Effector memory CD4-positive, alpha-beta T cell (primary cell): ENCODE measurements around the gene FPR2.

Experiments
- DNase-seq, 3 donors: peaks; one replicate each; pipeline ENCODE4 v3.0.0-alpha.2; 2020
- H3K27ac ChIP-seq: 2 replicates; pipeline ENCODE4 v1.7.0; 2013; ENCODE audit warnings: mild to moderate bottlenecking, low read length, moderate library complexity; ENCODE audit not compliant: insufficient read depth, poor library complexity, severe bottlenecking
- H3K27me3 ChIP-seq: replicated peaks from 2 replicates; pipeline ENCODE4 v1.7.0; 2013; ENCODE audit warnings: mild to moderate bottlenecking, low read length; ENCODE audit not compliant: insufficient read depth, control insufficient read depth, poor library complexity, severe bottlenecking
- H3K36me3 ChIP-seq: 2 replicates; pipeline ENCODE4 v1.7.0; 2013; ENCODE audit warnings: mild to moderate bottlenecking, low read length, moderate library complexity; ENCODE audit not compliant: control insufficient read depth, insufficient read depth
- H3K4me1 ChIP-seq: 2 replicates; pipeline ENCODE4 v1.7.0; 2013; ENCODE audit warnings: low read length, mild to moderate bottlenecking; ENCODE audit not compliant: control insufficient read depth, insufficient read depth, poor library complexity, severe bottlenecking
- H3K4me3 ChIP-seq: 2 replicates; pipeline ENCODE4 v1.7.0; 2013; ENCODE audit warnings: low read length, low read depth, mild to moderate bottlenecking; ENCODE audit not compliant: insufficient read depth, poor library complexity, severe bottlenecking
- H3K9me3 ChIP-seq: 2 replicates; pipeline ENCODE4 v1.7.0; 2013; ENCODE audit warnings: mild to moderate bottlenecking, low read length, moderate library complexity; ENCODE audit not compliant: control insufficient read depth

FPR2 gene

DNA sequence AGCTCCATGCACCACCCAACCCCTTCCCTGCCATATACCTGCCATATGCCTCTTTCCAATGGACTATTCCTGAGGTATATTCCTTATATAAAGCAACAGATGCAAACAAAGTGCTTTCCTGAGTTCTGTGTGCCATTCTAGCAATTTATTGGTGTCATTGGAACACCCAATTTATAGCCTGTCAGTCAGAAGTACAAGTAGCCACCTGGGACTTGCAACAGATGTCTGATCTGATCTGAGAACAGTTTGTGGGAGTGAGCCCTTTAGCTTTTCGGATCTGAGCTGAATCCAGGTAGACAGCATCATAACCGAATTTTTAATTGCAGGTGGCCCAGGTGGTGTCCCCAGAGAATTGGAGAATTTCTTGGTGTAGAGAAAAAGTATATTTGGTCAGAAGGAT, 33.0 kb downstream of the FPR2 start:
- Histone ChIP-seq H3K36me3 (no peaks in the 10 kb centered on the region), H3K4me1 (no peaks in the 10 kb centered on the region), H3K27ac (no peak overlapping the region), H3K9me3 (no peaks in the 10 kb centered on the region), H3K4me3 (no peak overlapping the region), H3K27me3 (no peaks in the 10 kb centered on the region)
- no peak for DNase-seq

DNA sequence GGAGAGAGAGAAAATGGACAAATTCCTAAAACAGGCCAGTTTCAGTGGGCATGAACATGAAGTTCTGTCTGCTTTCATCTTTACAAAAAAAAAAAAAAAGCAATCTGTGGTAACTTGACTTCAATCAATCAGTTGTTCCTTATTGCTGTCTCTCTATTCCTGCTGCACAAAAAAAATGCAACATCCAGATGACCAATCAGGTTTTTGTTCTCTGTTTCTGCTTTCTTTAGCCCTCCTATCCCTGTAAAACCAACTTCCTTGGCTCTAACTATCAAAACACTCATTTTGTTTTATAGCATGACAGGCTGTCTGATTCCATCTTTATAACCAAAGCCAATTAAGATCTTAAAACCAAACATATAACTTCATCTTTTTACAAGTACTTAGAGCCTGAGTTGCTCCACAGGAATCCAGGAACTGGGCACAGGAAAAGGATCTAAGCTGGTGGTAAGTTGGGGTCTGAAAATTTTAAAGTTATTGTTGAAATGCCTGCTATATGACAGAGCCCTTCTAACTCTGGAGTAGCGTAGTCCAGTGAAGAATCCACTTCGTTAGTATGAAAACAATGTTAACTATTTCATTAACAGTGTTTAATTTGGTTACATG, 34.0 kb downstream of the FPR2 start, which contains the start of gene FPR3:
Gene FPR3, plus strand, starts transcription at position 273 of the 606 bp plus-strand sequence. CDS start 28,592 bp downstream, outside the sequence.
- H3K27ac ChIP-seq, result no peak within 1 kb of the TSS
- H3K27me3 ChIP-seq, result no peaks in the 10 kb centered on the region
- no peak for DNase-seq
- no peaks in the 10 kb centered on the region for H3K36me3 ChIP-seq
- H3K4me1 ChIP-seq, result no peaks in the 10 kb centered on the region
- H3K9me3 ChIP-seq, result no peaks in the 10 kb centered on the region
- no peak within 1 kb of the TSS for H3K4me3 ChIP-seq

DNA sequence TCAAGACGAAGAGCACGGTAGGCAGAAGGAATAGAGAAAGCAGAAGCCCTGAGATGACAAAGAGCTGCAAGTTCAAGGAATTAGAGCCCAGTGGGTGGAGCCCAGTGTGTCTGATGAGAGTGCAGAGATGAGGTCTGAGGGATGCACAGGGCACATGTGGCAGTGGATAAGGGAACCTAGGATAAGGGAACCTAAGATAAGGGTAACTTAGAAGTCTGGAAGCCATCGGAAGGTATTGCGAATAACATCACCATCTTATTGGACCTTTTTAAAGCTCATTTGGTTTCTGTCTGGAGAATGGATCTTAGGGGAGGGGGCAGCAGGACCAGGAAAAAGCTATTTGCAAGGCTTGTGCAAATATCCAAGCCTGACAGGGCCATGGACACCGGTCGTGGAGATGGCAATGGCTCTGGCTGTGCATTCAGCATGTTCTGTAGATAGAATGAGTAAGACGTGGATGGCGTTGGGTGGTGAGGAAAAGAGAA, 35.3 kb downstream of the FPR2 start:
- Histone ChIP-seq H3K27me3 (no peaks in the 10 kb centered on the region), H3K9me3 (no peaks in the 10 kb centered on the region), H3K4me3 (no peak overlapping the region), H3K36me3 (no peaks in the 10 kb centered on the region), H3K27ac (no peak overlapping the region), H3K4me1 (no peaks in the 10 kb centered on the region)
- no peak for DNase-seq

GRCh38 chr19:51797480-51797879, 36.5 kb downstream of the FPR2 start:
- H3K4me3 ChIP-seq, result no peak overlapping the region
- H3K36me3 ChIP-seq, result no peaks in the 10 kb centered on the region
- DNase-seq, result no peak
- H3K27me3 ChIP-seq, result no peaks in the 10 kb centered on the region
- H3K9me3 ChIP-seq, result no peaks in the 10 kb centered on the region
- H3K27ac ChIP-seq, result no peak overlapping the region
- H3K4me1 ChIP-seq, result no peaks in the 10 kb centered on the region

GRCh38 chr19:51798062-51798461, 37.1 kb downstream of the FPR2 start:
- no peaks in the 10 kb centered on the region for H3K4me1 ChIP-seq
- no peak for DNase-seq
- H3K27ac ChIP-seq, result no peak overlapping the region
- H3K9me3 ChIP-seq, result no peaks in the 10 kb centered on the region
- H3K36me3 ChIP-seq, result no peaks in the 10 kb centered on the region
- H3K4me3 ChIP-seq, result no peak overlapping the region
- no peaks in the 10 kb centered on the region for H3K27me3 ChIP-seq

- H3K9me3 ChIP-seq, result no peaks in the 10 kb centered on the region
- H3K27me3 ChIP-seq, result no peaks in the 10 kb centered on the region
- H3K4me3 ChIP-seq, result no peak overlapping the region
- no peaks in the 10 kb centered on the region for H3K36me3 ChIP-seq
- no peaks in the 10 kb centered on the region for H3K4me1 ChIP-seq
- no peak for DNase-seq
- no peak overlapping the region for H3K27ac ChIP-seq
These were observed 38.2 kb downstream of the FPR2 start for GRCh38 chr19:51799034-51799773.

DNA sequence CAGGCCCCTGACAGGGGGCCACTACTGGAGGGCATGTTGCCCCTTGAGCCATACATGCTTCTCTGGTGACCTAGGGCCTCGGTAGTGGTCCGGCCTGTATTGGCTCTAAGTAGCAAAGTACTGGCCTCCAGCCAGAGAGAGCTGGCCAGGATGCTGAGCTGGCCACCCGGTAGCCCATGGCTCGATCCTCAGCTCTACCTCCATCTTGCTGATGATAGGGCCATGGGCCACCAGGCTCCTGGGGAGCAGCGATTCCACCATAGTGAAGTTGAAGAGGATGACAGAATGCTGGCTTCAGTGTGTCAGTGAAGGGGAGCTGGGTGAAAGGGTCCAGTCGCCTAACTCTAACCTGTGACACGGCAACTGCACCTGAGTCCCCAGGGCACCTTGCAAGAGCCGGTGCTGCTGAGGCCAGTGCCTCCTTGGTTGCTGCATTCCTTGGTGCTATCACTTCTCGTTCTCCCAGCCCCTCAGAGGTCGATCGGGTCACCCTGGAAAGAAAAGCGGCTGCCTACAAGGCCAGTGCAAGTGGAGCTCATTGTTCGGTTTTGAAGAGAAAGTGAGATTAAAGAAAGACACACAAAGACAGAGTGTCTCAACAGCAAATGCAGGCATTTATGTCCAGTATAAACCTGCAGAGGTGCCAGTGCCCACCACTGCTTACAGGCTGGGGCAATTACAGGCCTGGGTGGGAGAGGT, 38.9 kb downstream of the FPR2 start:
- H3K9me3 ChIP-seq, result no peaks in the 10 kb centered on the region
- no peaks in the 10 kb centered on the region for H3K4me1 ChIP-seq
- no peak overlapping the region for H3K4me3 ChIP-seq
- DNase-seq, result no peak
- H3K27me3 ChIP-seq, result no peaks in the 10 kb centered on the region
- H3K27ac ChIP-seq, result no peak overlapping the region
- no peaks in the 10 kb centered on the region for H3K36me3 ChIP-seq

DNA sequence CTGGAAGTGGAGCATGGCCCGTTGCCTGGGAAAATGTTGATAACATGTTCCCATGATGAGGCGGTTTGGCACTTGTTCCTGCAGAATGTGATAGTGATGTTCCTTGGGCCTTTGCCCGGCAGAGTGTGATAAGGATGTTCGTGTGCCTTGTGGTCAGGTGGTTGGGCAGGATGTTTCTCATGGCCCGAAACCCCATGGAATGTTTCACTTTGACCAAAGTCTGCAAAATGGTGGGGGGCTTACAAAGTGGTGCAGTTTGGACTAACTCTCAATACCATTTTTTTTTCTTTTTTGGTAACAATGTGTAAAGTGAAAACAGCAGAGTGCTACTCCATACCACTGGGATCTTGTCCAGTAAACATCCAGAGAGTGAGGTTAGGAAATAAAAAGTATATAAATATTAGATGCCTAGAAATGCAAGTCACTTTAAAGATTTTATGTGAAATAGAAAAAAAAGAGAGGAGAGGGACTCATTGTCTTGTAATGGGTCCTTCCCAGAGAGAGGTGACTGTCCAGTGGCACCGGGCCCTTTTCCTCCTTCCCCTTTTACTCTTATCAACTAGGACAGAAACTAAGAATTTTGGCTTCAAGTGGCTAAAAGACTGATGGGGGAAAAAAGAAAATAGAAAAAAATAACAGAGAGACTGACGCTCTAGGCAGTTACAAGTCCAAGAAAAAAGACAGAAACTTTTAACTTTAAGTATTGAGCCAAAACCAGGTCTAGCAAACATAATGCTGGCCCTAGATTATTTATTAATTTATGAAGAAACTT, 39.7 kb downstream of the FPR2 start:
- DNase-seq, result no peak
- Histone ChIP-seq H3K27me3 (no peaks in the 10 kb centered on the region), H3K4me3 (no peak overlapping the region), H3K4me1 (no peaks in the 10 kb centered on the region), H3K27ac (no peak overlapping the region), H3K9me3 (no peaks in the 10 kb centered on the region), H3K36me3 (no peaks in the 10 kb centered on the region)

- Histone ChIP-seq H3K4me1 (no peaks in the 10 kb centered on the region), H3K4me3 (no peak overlapping the region), H3K36me3 (no peaks in the 10 kb centered on the region), H3K27ac (no peak overlapping the region), H3K27me3 (no peaks in the 10 kb centered on the region), H3K9me3 (no peaks in the 10 kb centered on the region)
- DNase-seq, result no peak
These were observed 41.8 kb downstream of the FPR2 start for GRCh38 chr19:51802775-51803174.
